GM19452 (cell line): Measurements from ENCODE around the gene ASH1L.
"Not testable (repeated sequence)": the region's sequence is repeated elsewhere in the genome, so short reads cannot be mapped to it uniquely, and the experiment has no call there.

Source experiments
- ATAC-seq: cut with Tn5 transposase; IDR thresholded peaks from one replicate; pipeline ENCODE4 v1.9.1; 2021; ENCODE audit not compliant: unreplicated experiment

ASH1L gene

DNA sequence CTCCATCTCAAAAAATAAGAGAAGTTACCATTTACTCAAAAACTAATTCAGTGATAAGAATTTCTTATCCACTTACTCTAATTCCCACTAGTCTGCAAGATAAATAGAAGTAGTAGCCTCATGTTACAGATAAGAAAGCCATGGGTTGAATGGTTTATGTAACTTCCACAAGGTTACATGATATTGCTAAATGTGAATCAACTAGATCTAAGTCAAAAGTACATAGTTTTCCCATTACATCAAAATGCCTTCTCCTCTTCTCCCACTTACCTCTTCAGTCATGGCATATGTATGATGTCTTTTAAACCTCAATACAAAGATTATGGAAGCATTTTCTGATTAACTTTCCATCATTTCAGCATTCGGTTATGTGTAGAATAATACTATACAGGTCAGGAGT, 108.5 kb downstream of the ASH1L start:
- ATAC-seq: no peak

- ATAC-seq: no peak
Observed at GRCh38 chr1:155453141-155453540, 109.5 kb downstream of the ASH1L start.

DNA sequence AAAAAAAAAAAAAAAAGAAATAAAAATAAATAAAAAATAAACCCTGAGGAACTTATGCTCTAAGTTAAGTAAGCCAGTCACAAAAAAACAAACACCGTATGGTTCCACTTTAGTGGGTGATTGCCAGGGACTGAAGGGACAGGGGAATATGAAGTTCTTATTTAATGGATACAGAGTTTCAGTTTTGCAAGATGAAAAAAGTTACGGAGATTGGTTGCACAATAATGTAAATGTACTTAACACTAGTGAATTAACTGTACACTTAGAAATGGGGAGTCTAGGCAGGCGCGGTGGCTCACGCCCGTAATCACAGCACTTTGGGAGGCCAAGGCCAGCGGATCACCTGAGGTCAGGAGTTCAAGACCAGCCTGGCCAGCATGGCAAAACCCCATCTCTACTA, 111.4 kb downstream of the ASH1L start:
- ATAC-seq: no peak

DNA sequence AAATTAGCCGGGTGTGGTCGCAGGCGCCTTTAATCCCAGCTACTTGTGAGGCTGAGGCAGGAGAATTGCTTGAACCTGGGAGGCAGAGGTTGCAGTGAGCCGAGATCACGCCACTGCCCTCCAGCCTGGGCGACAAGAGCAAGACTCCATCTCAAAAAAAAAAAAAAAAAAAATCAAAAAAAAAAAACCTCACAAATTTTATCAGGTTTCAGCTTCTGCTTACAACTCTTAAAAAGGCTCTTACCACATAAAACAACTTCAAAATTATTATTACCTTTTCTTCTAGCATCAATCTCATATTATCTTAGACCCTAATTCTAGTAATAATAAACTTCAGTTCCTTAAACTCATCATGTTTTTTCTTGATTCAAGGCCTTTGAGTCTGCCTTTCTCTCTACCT, 120.2 kb downstream of the ASH1L start:
- ATAC-seq: not testable (repeated sequence)

DNA sequence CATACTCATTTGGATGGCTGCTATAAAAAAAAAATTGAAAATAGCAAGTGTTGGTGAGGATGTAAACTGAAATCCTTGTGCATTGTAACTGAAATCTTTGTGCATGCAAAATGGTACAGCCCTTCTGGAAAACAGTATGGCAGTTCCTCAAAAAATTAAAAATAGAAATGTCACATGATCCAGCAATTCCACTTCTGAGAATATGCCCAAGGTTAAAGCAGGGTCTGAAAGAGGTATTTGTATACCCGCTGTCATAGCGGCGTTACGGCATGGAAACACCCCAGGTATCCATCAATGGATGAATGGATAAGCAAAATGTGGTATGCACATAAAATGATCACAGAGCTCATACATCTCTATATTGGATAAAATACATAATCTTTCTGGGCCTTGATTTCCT, 125.2 kb downstream of the ASH1L start:
- ATAC-seq: no peak

DNA sequence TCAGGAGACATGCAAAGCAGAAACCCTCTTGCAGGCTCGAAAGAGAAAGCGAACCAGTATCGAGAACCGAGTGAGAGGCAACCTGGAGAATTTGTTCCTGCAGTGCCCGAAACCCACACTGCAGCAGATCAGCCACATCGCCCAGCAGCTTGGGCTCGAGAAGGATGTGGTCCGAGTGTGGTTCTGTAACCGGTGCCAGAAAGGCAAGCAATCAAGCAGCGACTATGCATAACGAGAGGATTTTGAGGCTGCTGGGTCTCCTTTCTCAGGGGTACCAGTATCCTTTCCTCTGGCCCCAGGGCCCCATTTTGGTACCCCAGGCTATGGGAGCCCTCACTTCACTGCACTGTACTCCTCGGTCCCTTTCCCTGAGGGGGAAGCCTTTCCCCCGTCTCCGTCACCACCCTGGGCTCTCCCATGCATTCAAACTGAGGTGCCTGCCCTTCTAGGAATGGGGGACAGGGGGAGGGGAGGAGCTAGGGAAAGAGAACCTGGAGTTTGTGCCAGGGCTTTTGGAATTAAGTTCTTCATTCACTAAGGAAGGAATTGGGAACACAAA, 128.7 kb downstream of the ASH1L start:
- ATAC-seq: not testable (repeated sequence)

DNA sequence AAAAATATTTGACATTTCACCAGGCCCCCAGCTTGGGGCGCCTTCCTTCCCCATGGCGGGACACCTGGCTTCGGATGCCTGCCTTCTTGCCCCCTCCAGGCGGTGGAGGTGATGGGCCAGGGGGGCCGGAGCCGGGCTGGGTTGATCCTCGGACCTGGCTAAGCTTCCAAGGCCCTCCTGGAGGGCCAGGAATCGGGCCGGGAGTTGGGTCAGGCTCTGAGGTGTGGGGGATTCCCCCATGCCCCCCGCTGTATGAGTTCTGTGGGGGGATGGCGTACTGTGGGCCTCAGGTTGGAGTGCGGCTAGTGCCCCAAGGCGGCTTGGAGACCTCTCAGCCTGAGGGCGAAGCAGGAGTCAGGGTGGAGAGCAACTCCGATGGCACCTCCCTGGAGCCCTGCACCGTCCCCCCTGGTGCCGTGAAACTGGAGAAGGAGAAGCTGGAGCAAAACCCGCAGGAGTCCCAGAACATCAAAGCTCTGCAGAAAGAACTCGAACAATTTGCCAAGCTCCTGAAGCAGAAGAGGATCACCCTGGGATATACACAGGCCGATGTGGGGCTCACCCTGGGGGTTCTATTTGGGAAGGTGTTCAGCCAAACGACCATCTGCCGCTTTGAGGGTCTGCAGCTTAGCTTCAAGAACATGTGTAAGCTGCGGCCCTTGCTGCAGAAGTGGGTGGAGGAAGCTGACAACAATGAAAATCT, 129.3 kb downstream of the ASH1L start:
- not testable (repeated sequence) for ATAC-seq

- no peak for ATAC-seq
Observed at GRCh38 chr1:155424091-155424490, 138.5 kb downstream of the ASH1L start.

DNA sequence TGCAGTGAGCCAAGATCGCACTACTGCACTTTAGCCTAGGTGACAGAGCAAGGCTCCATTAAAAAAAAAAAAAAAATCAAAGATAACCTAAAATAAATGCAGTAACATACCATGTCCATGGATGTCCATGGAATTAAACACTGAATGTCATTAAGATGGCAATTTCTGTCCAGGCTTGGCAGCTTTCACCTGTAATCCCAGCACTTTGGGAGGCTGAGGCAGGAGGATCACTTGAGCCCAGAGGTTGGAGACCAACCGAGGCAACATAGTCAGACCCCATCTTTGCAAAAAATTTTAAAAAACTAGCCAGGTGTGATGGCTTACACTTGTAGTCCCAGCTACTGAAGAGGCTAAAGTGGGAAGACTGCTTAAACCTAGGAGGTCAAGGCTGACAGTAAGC, 141.8 kb downstream of the ASH1L start:
- no peak for ATAC-seq

DNA sequence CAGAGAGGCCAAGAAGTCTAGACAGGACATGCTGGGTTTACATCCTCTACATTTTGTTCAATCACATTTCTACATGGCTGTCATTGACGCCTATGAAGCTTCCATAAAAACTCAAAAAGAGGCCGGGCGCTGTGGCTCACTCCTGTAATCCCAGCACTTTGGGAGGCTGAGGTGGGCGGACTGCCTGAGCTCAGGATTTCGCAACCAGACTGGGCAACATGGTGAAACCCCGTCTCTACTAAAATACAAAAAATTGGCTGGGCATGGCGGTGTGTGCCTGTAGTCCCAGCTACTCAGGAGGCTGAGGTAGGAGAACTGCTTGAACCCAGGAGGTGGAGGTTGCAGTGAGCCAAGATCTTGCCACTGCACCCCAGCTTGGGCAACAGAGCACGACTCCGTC, 150.8 kb downstream of the ASH1L start:
- not testable (repeated sequence) for ATAC-seq

GRCh38 chr1:155410931-155411330, 151.7 kb downstream of the ASH1L start:
- no peak for ATAC-seq

DNA sequence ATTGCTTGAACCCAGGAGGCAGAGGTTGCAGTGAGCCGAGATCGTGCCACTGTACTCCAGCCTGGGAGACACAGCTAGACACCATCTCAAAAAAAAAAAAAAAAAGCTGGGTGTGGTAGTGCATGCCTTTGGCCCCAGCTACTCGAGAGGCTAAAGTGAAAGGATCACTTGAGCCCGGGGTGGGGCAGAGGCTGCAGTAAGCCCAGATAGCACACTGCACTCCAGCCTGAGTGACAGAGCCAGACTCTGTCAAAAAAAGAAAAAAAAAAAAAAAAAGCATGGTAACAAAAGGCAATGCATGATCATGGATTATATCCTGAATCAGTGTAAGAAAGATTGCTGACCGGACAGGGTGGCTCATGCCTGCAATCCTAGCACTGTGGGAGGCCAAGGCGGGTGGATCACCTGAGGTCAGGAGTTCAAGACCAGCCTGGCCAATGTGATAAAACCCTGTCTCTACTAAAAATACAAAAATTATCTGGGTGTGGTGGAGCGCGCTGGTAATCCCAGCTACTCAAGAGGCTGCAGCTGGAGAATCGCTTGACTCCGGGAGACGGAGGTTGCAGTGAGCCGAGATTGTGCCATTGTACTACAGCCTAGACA, 165.6 kb downstream of the ASH1L start:
- ATAC-seq: no peak

DNA sequence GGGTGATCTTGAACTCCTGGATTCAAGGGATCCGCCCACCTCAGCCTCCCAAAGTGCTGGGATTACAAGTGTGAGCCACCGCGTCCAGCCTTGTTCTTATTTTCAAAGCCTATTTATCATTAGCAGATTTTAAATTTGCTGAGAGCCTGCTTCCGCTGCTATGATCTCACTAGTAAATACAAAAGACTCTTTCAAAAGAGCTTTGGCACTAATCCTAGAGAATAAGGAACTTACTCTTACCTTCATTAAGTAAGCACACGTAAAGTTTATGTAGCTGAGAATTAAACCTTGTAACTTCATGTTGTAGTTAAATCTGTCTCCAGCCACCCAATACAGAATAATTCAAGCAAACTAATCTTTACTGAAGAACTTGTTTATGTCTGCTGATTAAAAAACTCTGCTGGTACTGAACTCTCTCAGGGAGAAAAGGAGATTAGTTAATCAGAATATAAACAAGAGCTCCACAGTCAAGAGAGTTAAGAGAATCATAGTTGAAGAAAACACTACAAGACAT, 169.6 kb downstream of the ASH1L start:
- ATAC-seq: no peak

GRCh38 chr1:155389826-155390225, 172.8 kb downstream of the ASH1L start:
- ATAC-seq: no peak

DNA sequence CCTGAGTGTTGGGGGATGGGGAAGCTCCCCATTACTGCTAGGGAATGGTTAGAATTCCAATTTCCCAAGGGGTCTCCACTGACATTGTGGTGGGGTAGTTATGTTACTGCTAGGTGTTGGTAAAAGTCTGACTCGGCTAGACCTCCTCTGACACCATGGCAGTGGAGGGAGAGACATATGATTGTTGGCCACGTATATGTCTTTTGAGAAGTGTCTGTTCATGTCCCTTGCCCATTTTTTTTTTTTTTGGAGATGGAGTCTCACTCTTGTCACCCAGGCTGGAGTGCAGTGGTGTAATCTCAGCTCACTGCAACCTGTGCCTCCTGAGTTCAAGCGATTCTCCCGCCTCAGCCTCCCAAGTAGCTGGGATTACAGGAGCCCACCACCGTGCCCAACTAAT, 176.8 kb downstream of the ASH1L start:
- ATAC-seq: not testable (repeated sequence)

DNA sequence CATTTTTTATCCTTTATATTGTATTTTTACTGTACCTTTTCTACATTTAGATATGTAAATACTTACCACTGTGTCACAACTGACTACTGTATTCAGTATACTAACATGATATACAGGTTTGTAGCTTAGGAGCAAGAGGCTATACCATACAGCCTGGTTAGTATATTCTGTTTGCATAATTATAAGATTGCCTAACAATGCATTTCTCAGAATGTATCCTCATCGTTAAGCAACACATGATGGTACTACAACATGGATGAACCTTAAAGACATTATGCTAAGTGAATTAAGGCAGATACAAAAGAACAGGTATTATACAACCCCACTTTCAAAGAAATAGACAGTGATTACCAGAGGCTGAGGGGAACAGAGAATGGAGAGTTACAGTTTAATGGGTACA, 179.2 kb downstream of the ASH1L start:
- ATAC-seq: no peak

DNA sequence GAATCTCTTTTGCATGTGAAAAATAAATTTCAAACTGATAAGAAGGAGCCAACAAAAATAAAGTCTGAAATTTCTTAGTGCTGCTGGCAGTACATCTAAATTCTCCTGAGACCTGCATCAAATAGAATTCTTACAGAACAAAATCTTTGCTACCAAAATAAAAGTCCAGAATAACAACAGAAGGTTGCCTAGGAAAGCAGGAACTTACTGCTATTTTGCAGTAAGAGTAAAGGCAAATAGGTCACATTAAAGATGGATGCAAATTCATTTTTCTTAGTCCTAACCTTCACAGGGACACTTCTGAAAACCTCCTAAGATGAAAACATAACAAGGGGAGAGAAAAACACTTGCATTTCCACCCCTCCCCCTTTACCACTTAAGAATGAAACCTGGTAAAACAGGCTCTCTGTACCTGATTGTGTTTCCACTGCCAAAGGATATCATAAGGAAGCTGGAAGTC, 182.9 kb downstream of the ASH1L start:
- no peak for ATAC-seq

DNA sequence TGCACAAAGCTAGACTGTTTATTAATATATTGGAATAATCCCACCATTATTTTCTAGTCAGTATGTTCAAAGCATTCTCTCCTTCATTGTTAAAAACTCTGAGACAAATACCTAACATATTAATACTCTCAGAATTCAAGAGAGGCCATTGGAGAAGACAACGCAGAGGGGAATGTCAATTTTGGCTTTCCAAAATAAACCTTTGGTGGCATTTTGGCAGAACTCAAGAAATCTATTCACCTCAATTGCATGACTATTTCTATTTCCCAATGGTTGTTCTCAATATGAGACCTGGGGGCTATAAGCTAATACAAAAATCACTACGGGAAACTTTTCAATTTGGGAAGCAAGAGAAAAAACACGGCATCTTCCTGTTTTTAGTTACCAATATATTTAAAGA, 183.4 kb downstream of the ASH1L start:
- no peak for ATAC-seq

DNA sequence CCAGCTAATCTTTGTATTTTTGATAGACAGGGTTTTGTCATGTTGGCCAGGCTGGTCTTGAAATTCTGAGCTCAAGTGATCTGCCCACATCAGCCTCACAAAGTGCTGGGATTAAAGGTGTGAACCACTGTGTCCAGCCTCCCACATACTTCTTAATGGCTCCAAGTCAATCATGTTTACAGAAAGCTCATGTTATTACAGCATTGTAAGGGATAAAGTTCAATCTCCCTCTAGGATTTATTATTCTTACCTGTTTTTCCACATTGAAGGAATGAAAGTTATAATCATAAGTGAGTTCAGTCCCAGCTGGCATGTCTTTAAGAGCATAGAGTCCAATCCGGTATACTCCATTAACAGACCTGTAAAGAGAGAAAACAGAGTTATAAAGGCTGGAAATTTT, 202.6 kb downstream of the ASH1L start:
- no peak for ATAC-seq

DNA sequence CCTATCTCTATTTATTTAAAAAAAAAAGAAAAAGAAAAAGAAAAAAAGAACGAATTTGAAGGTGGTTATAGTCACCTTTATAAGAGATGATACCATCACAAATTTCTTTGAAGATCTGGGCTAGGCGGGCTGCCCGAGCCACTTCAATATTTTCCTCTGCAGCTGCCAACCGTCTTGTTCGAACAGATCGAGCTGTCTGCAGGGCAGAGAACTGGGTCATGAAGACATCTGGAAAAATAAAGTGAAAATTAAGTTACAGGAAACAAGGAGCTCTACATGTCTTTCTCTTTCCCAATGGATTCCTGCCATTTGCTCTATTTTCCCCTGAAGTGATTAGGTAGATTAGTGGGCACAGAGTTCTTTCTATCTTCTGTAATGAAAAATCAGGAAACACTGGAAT, 210.0 kb downstream of the ASH1L start:
- no peak for ATAC-seq

- ATAC-seq: no peak
Observed at GRCh38 chr1:155342842-155343241, 219.8 kb downstream of the ASH1L start.

- ATAC-seq: no peak
Observed at GRCh38 chr1:155339515-155340097, 223.0 kb downstream of the ASH1L start.
